ENCODE measurements around the gene ASIC2. TPM values are rescaled to one million over a fixed set of nuclear protein-coding genes. Genes with fewer than 3 reads are reported as not detected.
"Not testable (repeated sequence)": the region's sequence is repeated elsewhere in the genome, so short reads cannot be mapped to it uniquely, and the experiment has no call there.

Gene ASIC2
- total RNA-seq, 1 donor from 2014 or later, result not detected

DNA sequence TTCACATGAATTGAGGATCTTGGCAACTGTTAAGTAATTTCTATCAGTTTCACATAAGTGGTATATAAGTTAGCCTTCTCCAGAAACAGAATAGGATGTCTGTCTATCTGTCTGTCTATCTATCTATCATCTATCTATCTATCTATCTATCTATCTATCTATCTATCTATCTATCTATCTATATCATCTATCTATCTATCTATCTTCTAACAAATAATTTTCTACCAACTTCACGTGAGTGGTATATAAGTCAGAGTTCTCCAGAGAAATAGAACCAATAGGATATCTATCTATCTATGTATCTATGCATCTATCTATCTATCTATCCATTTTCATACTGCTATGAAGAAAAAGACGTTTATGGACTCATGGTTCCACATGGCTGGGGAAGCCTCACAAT is 312.9 kb downstream of the ASIC2 start:
- intact Hi-C loops (cut with micrococcal nuclease), result no loop called here
- ATAC-seq (ENCODE audit: low read depth) (no peak), DNase-seq (no peak)
- H3K4me1 Mint-ChIP-seq, result no peaks in the 10 kb centered on the region
- ChIA-PET CTCF (no interaction called here), POLR2A (no interaction called here)
- peaks cover 6% of the 10 kb centered on the region for H3K9me3 Mint-ChIP-seq
- TF ChIP-seq, protein P1, sequence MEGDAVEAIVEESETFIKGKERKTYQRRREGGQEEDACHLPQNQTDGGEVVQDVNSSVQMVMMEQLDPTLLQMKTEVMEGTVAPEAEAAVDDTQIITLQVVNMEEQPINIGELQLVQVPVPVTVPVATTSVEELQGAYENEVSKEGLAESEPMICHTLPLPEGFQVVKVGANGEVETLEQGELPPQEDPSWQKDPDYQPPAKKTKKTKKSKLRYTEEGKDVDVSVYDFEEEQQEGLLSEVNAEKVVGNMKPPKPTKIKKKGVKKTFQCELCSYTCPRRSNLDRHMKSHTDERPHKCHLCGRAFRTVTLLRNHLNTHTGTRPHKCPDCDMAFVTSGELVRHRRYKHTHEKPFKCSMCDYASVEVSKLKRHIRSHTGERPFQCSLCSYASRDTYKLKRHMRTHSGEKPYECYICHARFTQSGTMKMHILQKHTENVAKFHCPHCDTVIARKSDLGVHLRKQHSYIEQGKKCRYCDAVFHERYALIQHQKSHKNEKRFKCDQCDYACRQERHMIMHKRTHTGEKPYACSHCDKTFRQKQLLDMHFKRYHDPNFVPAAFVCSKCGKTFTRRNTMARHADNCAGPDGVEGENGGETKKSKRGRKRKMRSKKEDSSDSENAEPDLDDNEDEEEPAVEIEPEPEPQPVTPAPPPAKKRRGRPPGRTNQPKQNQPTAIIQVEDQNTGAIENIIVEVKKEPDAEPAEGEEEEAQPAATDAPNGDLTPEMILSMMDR (IDR thresholded peaks at IDR 0.05), result no peak
- H3K27me3 Mint-ChIP-seq, result peaks cover 8% of the 10 kb centered on the region
- peaks cover 4% of the 10 kb centered on the region for H3K36me3 Mint-ChIP-seq (ENCODE audit: low read depth)
- H3K4me3 Mint-ChIP-seq, result no peak overlapping the region
- H3K27ac Mint-ChIP-seq, result no peak overlapping the region

DNA sequence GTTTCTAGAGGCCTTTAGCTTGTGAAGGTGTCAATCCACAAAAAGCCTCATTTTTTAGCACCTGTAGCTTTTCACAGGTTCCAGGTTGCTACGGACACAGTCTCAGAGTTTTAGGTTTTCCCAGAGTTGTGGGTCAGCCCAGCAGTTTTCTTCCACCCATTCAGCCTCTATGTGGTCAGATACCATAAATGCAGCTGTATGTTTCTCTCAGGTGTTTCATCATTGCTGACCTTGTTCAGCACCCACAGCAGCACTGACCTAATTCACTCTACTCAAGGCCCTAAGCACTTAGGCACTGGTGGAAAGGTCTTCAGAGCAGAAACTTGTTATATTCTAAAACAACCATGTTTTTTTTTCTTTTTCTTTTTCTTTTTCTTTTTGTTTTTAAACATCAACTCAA is 316.5 kb downstream of the ASIC2 start:
- Mint-ChIP-seq H3K4me3 (no peak overlapping the region), H3K27ac (no peak overlapping the region), H3K9me3 (no peaks in the 10 kb centered on the region), H3K4me1 (no peaks in the 10 kb centered on the region), H3K36me3 (ENCODE audit: low read depth) (no peaks in the 10 kb centered on the region), H3K27me3 (peaks cover 2% of the 10 kb centered on the region)
- no peak for DNase-seq
- CTCF ChIA-PET, result no interaction called here
- no peak for ATAC-seq (ENCODE audit: low read depth)
- POLR2A ChIA-PET, result no interaction called here
- intact Hi-C loops (cut with micrococcal nuclease), result no loop called here
- TF ChIP-seq, protein P1 (IDR thresholded peaks at IDR 0.05), result no peak

DNA sequence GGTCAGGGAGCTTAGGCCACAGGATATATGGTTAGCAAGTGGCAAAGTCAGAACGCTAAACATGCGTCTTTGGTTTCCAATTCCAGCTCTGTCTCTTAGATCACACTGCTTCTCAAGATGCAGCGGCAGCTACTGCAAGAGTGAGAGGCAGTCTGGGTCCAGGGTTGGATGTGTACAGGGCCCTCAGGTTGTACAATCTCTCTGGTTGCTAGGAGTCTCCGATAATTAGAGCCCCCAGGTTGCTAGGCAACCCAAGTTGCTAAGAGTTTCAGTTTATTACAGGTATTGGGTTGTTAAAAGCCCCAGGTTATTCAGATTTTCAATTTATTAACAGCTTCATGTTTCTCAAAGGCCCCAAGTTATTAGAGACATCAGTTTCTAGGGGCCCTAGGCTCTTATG is 317.0 kb downstream of the ASIC2 start:
- no peaks in the 10 kb centered on the region for H3K4me1 Mint-ChIP-seq

DNA sequence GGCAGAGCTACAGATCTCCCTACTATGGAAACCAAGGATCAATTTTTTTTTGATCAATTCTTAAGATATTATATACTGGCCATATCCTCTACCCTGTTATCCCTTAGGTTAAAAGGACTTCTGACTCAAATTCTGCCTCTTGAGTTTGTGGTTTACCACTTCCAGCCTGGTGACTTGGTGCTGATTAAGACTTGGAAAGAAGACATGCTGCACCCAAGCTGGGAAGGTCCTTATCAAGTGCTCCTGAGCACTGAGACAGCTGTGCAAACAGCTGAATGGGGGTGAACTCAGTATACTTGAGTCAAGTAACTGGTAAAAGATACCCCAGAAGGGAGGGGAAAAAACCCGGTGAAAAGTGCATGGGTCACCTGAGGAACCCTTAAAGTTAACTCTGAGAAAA is 321.9 kb downstream of the ASIC2 start:
- Mint-ChIP-seq H3K36me3 (ENCODE audit: low read depth) (no peaks in the 10 kb centered on the region), H3K4me1 (no peaks in the 10 kb centered on the region), H3K27ac (no peak overlapping the region), H3K4me3 (no peak overlapping the region), H3K27me3 (peaks cover 3% of the 10 kb centered on the region), H3K9me3 (peaks cover 8% of the 10 kb centered on the region)
- ChIA-PET CTCF (no interaction called here), POLR2A (no interaction called here)
- DNase-seq (no peak), ATAC-seq (ENCODE audit: low read depth) (no peak)
- TF ChIP-seq, protein P1 (IDR thresholded peaks at IDR 0.05), result no peak
- intact Hi-C loops (cut with micrococcal nuclease), result no loop called here

More for the DNA sequence above, 317.0 kb downstream of the ASIC2 start:
- ATAC-seq (ENCODE audit: low read depth), result no peak
- POLR2A ChIA-PET, result no interaction called here
- H3K27me3 Mint-ChIP-seq, result peaks cover 2% of the 10 kb centered on the region
- CTCF ChIA-PET, result no interaction called here
- intact Hi-C loops (cut with micrococcal nuclease), result no loop called here
- H3K4me3 Mint-ChIP-seq, result no peak overlapping the region
- DNase-seq, result no peak
- TF ChIP-seq, protein P1 (IDR thresholded peaks at IDR 0.05), result no peak
- no peak overlapping the region for H3K27ac Mint-ChIP-seq
- no peaks in the 10 kb centered on the region for H3K36me3 Mint-ChIP-seq (ENCODE audit: low read depth)
- H3K9me3 Mint-ChIP-seq, result no peaks in the 10 kb centered on the region

DNA sequence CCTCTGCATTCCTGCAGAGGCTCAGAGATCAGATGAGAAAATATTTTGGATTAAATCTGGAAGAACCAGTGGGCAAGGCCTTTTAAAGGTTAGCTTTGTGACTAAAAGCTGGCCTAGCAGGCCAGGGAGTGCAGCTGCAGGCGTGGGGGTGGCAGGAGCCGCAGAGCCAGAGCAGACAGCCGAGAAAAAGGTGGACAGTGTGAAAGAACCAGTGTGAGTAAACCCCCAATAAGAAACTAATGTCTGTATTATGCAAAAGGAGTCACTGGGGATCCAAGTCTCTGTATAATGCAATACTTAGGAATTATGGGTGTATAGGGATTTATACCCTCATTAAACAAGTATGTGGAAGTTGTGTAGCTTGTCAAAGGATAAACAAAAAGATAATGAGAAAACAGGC is 322.8 kb downstream of the ASIC2 start:
- no peak for ATAC-seq (ENCODE audit: low read depth)

DNA sequence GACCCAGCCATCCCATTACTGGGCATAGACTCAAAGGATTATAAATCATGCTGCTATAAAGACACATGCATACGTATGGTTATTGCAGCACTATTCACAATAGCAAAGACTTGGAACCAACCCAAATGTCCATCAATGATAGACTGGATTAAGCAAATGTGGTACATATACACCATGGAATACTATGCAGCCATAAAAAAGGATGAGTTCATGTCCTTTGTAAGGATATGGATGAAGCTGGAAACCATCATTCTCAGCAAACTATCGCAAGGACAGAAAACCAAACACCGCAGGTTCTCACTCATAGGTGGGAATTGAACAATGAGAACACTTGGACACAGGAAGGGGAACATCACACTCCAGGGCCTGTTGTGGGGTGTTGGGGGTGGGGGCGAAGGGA is 323.9 kb downstream of the ASIC2 start:
- H3K27ac Mint-ChIP-seq; H3K36me3 Mint-ChIP-seq (ENCODE audit: low read depth); H3K4me1 Mint-ChIP-seq; H3K9me3 Mint-ChIP-seq; H3K4me3 Mint-ChIP-seq; ATAC-seq (ENCODE audit: low read depth); intact Hi-C loops (cut with micrococcal nuclease); CTCF ChIA-PET; POLR2A ChIA-PET; DNase-seq: not testable (repeated sequence)
- peaks cover 15% of the 10 kb centered on the region for H3K27me3 Mint-ChIP-seq

More for the DNA sequence above, 322.8 kb downstream of the ASIC2 start:
- POLR2A ChIA-PET, result no interaction called here
- Mint-ChIP-seq H3K9me3 (peaks cover 8% of the 10 kb centered on the region), H3K4me3 (no peak overlapping the region), H3K27ac (no peak overlapping the region), H3K27me3 (peaks cover 7% of the 10 kb centered on the region), H3K36me3 (ENCODE audit: low read depth) (no peaks in the 10 kb centered on the region), H3K4me1 (no peaks in the 10 kb centered on the region)
- TF ChIP-seq, protein P1 (IDR thresholded peaks at IDR 0.05), result no peak
- no peak for DNase-seq
- CTCF ChIA-PET, result no interaction called here
- intact Hi-C loops (cut with micrococcal nuclease), result no loop called here
